Fibroblast of lung (primary cell): Measurements from ENCODE around the gene ADAM33.

Source experiments
- CTCF ChIP-seq, 2 donors: IDR thresholded peaks in 1 of 2; conservative IDR thresholded peaks in 1 of 2; 1 replicate in 1 of 2; 2 replicates in 1 of 2; pipeline ENCODE4 v1.5.1; 2011 to 2012; ENCODE audit warnings: low read length in 2 of 2, control low read depth in 1 of 2, inconsistent platforms in 1 of 2, low read depth in 1 of 2, mild to moderate bottlenecking in 1 of 2
- EZH2 ChIP-seq: IDR thresholded peaks from 2 replicates; pipeline ENCODE4 v1.5.1; 2012; ENCODE audit warnings: low read length, control low read depth, mild to moderate bottlenecking; ENCODE audit errors: missing control alignments

- TF ChIP-seq CTCF (conservative IDR thresholded peaks at IDR 0.05 in 1 of 2, IDR thresholded peaks at IDR 0.05 in 1 of 2; ENCODE audit: low read depth in 1 of 2, low read length in 2 of 2) (no peak), EZH2 (no peak)
These were observed 47.1 kb upstream of the ADAM33 start for GRCh38 chr20:3728876-3729275.
